SJSA1 (cell line): Measurements from ENCODE around the gene MFAP3L. TPM values are rescaled to one million over a fixed set of nuclear protein-coding genes. Genes with fewer than 3 reads are reported as not detected.
"Not testable (repeated sequence)": the region's sequence is repeated elsewhere in the genome, so short reads cannot be mapped to it uniquely, and the experiment has no call there.

ENCODE experiments used
- DNase-seq, 2 experiments: peaks; one replicate each; pipeline ENCODE4 v3.0.0-alpha.2; 2015 to 2020; ENCODE audit warnings: low spot score in 2 of 2, low read depth in 1 of 2
- H3K27ac ChIP-seq: fragments of 250-450 bp; sonication (Bioruptor Pico); 2 replicates; pipeline ENCODE4 v1.5.1; 2020; ENCODE audit warnings: mild to moderate bottlenecking, moderate library complexity
- H3K27me3 ChIP-seq: fragments of 250-450 bp; sonication (Bioruptor Pico); replicated peaks from 2 replicates; pipeline ENCODE4 v1.5.1; 2020; ENCODE audit warnings: mild to moderate bottlenecking, moderate library complexity
- H3K36me3 ChIP-seq: fragments of 250-450 bp; sonication (Bioruptor Pico); 2 replicates; pipeline ENCODE4 v1.5.1; 2020; ENCODE audit warnings: mild to moderate bottlenecking
- H3K4me1 ChIP-seq: fragments of 250-450 bp; sonication (Bioruptor Pico); replicated peaks from 2 replicates; pipeline ENCODE4 v1.6.1; 2021; ENCODE audit warnings: mild to moderate bottlenecking
- H3K4me3 ChIP-seq: fragments of 250-450 bp; sonication (Bioruptor Pico); 2 replicates; pipeline ENCODE4 v1.5.1; 2020; ENCODE audit warnings: mild to moderate bottlenecking
- H3K9me3 ChIP-seq: fragments of 250-450 bp; sonication (Bioruptor Pico); replicated peaks from 2 replicates; pipeline ENCODE4 v1.5.1; 2020; ENCODE audit warnings: mild to moderate bottlenecking
- total RNA-seq: library from RNA; depleted of rRNA; stranded (reverse); fragments of >200 nt; shearing (Covaris generic); gene quantifications from 2 replicates; pipeline ENCODE4 v1.2.3, GENCODE V29; 2014; rRNA removed

MFAP3L gene
- total RNA-seq, 1 experiment from 2014 or later, result 0.97 TPM

- Histone ChIP-seq H3K9me3 (no peaks in the 10 kb centered on the region), H3K4me3 (no peak overlapping the region), H3K36me3 (no peaks in the 10 kb centered on the region), H3K27ac (no peak overlapping the region), H3K27me3 (peaks cover 2% of the 10 kb centered on the region; the same call in 1 of the 2 replicates), H3K4me1 (no peaks in the 10 kb centered on the region)
- no peak for DNase-seq
Measured at GRCh38 chr4:169959254-169959653, 66.9 kb downstream of the MFAP3L start.

- H3K27me3 ChIP-seq, result peaks cover 4% of the 10 kb centered on the region; the same call in 1 of the 2 replicates
Measured at GRCh38 chr4:169958629-169959028, 67.6 kb downstream of the MFAP3L start.

GRCh38 chr4:169957785-169958184 lies 68.4 kb downstream of the MFAP3L start:
- DNase-seq, result no peak
- no peaks in the 10 kb centered on the region for H3K9me3 ChIP-seq
- H3K36me3 ChIP-seq, result no peaks in the 10 kb centered on the region
- no peak overlapping the region for H3K27ac ChIP-seq
- peaks cover 4% of the 10 kb centered on the region; the same call in 1 of the 2 replicates for H3K27me3 ChIP-seq
- H3K4me1 ChIP-seq, result no peaks in the 10 kb centered on the region
- no peak overlapping the region for H3K4me3 ChIP-seq

More at GRCh38 chr4:169958629-169959028, 67.6 kb downstream of the MFAP3L start:
- H3K36me3 ChIP-seq, result no peaks in the 10 kb centered on the region
- H3K9me3 ChIP-seq, result no peaks in the 10 kb centered on the region
- H3K27ac ChIP-seq, result no peak overlapping the region
- no peaks in the 10 kb centered on the region for H3K4me1 ChIP-seq
- no peak for DNase-seq
- H3K4me3 ChIP-seq, result no peak overlapping the region

- DNase-seq, result no peak
- Histone ChIP-seq H3K27ac (no peak overlapping the region), H3K9me3 (no peaks in the 10 kb centered on the region), H3K4me3 (no peak overlapping the region), H3K4me1 (no peaks in the 10 kb centered on the region), H3K27me3 (peaks cover 4% of the 10 kb centered on the region; the same call in 1 of the 2 replicates), H3K36me3 (no peaks in the 10 kb centered on the region)
Measured at GRCh38 chr4:169956091-169956843, 69.9 kb downstream of the MFAP3L start.

- H3K27ac ChIP-seq, result no peak overlapping the region
- H3K4me3 ChIP-seq, result no peak overlapping the region
- no peaks in the 10 kb centered on the region for H3K9me3 ChIP-seq
- H3K27me3 ChIP-seq, result peaks cover 4% of the 10 kb centered on the region; the same call in 1 of the 2 replicates
- H3K4me1 ChIP-seq, result no peaks in the 10 kb centered on the region
- H3K36me3 ChIP-seq, result no peaks in the 10 kb centered on the region
- no peak for DNase-seq
Measured at GRCh38 chr4:169955521-169955920, 70.7 kb downstream of the MFAP3L start.

- no peak overlapping the region for H3K4me3 ChIP-seq
- H3K36me3 ChIP-seq, result no peaks in the 10 kb centered on the region
- no peaks in the 10 kb centered on the region for H3K4me1 ChIP-seq
- peaks cover 4% of the 10 kb centered on the region for H3K27me3 ChIP-seq
- H3K27ac ChIP-seq, result no peak overlapping the region
- DNase-seq, result no peak
- no peaks in the 10 kb centered on the region for H3K9me3 ChIP-seq
Measured at GRCh38 chr4:169952236-169953002, 73.8 kb downstream of the MFAP3L start.

GRCh38 chr4:169948271-169948670 lies 77.9 kb downstream of the MFAP3L start:
- Histone ChIP-seq H3K9me3 (no peaks in the 10 kb centered on the region), H3K27ac (no peak overlapping the region), H3K27me3 (no peaks in the 10 kb centered on the region; the same call in 1 of the 2 replicates), H3K36me3 (no peaks in the 10 kb centered on the region), H3K4me1 (no peaks in the 10 kb centered on the region), H3K4me3 (no peak overlapping the region)
- no peak for DNase-seq

GRCh38 chr4:169945636-169946035 lies 80.6 kb downstream of the MFAP3L start:
- Histone ChIP-seq H3K27ac (no peak overlapping the region), H3K36me3 (no peaks in the 10 kb centered on the region), H3K9me3 (no peaks in the 10 kb centered on the region), H3K27me3 (no peaks in the 10 kb centered on the region; the same call in 1 of the 2 replicates), H3K4me3 (no peak overlapping the region), H3K4me1 (no peaks in the 10 kb centered on the region)
- DNase-seq, result no peak

- H3K4me1 ChIP-seq, H3K4me3 ChIP-seq, H3K9me3 ChIP-seq, H3K27ac ChIP-seq, H3K36me3 ChIP-seq, H3K27me3 ChIP-seq, DNase-seq: not testable (repeated sequence)
Measured at GRCh38 chr4:169943601-169944000, 82.6 kb downstream of the MFAP3L start.

- no peak for DNase-seq
- Histone ChIP-seq H3K9me3 (no peaks in the 10 kb centered on the region), H3K36me3 (no peaks in the 10 kb centered on the region), H3K4me1 (no peaks in the 10 kb centered on the region), H3K27ac (no peak overlapping the region), H3K27me3 (no peaks in the 10 kb centered on the region), H3K4me3 (no peak overlapping the region)
Measured at GRCh38 chr4:169941141-169941540, 85.1 kb downstream of the MFAP3L start.

- DNase-seq, result no peak
- no peaks in the 10 kb centered on the region for H3K9me3 ChIP-seq
- H3K4me3 ChIP-seq, result no peak overlapping the region
- H3K27ac ChIP-seq, result no peak overlapping the region
- H3K4me1 ChIP-seq, result no peaks in the 10 kb centered on the region
- H3K27me3 ChIP-seq, result no peaks in the 10 kb centered on the region
- H3K36me3 ChIP-seq, result no peaks in the 10 kb centered on the region
Measured at GRCh38 chr4:169940460-169940859, 85.7 kb downstream of the MFAP3L start.

Other genes starting within 250 kb of the MFAP3L start
- gene AADAT, start 63.6 kb upstream of the MFAP3L start, total RNA-seq, result 7.7 and 8.7 TPM in 2 replicates